Mesenteric fat pad (tissue), 1 donor: ENCODE results near the gene POU6F1. TPM values are rescaled to one million over a fixed set of nuclear protein-coding genes. Genes with fewer than 3 reads are reported as not detected.

Source experiments
- DNase-seq: peaks from one replicate; pipeline ENCODE4 v3.0.0-alpha.2; 2020; ENCODE audit warnings: low spot score
- total RNA-seq: library from RNA; stranded (reverse); fragmentation: NEBNext Ultra II Directional; extraction: Animal tissue kit (Norgen Biotek cat#: 25700); gene quantifications from one replicate; pipeline ENCODE4 v1.2.1, GENCODE V29; 2021
- donor health status: DM: yes; HTN: yes; CAD: no.

The POU6F1 gene
- total RNA-seq, 1 donor from 2014 or later, result 14.8 TPM

DNA sequence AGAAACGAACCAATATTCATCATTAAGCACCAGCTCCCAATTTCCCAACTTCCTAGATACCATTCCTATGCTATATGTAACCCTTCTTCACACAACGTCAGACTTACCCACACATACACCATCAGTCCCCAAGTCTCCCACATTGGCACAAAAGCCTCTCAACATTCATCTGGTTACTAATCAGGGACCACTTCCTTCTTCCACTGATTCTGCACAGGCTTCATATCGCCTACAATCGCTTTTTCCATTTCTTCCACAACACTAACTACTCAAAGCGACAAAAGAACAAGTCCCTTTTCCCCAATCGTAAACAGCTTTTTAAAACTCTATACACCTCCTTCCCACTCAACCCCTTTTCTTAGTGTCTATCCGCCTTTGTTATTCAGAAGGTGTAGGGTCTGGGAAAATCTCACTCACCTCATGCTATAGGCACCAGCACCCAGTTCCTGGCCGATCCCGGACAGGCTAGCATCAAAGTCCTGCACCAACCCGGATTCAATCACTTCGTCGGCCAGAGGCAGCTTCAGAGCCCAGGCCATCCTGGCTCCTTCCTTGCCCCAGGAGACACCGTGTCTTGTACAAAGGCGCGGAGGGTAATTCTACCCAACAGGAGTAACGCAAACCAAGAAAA, 45.9 kb downstream of the POU6F1 start:
- no peak for DNase-seq

DNA sequence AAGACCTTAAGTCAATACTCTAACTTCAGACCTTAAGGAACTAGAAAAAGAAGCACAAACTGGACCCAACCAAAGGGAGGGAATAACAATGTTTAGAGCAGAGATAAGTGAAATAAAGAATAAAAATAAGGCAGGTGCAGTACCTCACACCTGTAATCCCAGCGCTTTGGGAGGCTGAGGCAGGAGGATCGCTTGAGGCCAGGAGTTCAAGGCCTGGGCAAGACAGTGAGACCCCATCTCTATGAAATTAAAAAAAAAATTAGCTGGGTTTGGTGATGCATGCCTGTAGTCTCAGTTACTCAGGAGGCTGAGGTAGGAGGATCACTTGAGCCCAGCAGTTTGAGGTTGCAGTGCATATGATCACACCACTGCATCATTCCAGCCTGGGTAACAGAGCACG, 54.1 kb downstream of the POU6F1 start:
- DNase-seq, result no peak

DNA sequence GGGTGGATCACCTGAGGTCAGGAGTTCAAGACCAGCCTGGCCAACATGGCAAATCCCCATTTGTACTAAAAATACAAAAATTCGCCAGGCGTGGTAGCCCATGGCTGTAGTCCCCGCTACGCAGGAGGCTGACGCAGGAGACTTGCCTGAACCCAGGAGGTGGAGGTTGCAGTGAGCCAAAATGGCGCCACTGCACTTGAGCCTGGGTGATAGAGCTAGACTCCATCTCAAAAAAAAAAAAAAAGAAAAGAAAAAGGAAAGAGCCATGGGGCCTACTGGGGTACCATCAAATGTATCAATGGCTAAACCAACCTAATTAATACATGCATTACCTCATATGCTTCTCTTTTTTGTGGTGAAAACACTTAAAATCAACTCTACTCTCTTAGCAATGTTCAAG, 55.6 kb downstream of the POU6F1 start:
- no peak for DNase-seq

DNA sequence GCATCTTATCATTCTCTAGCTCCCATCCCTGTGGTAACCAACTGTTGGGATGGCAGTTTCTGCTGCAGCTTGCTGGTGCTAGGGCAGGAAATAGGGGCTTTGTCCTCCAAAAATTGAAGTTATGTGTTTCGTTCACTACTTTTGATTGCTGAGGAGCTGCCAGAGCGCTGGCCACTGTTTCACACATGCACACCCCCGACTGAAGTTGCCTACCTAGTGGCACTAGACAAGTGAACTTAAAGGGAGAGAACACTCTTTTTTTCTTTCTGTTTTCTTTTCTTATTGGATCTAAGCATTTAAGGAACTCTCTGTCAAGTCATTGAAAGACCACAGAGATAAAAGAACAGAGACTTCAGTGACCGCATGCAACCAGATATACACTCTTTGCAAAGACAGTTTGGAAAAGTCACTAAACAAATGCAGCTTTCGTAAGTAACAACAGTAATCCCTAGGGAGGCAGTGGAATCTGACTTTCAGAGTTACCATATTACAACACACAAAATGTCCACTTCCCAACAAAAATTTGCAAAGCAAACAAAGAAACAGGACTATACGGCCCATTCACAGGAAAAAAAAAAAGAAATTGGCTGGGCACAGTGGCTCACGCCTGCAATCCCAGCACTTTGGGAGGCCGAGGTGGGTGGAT, 56.9 kb downstream of the POU6F1 start:
- DNase-seq, result no peak

DNA sequence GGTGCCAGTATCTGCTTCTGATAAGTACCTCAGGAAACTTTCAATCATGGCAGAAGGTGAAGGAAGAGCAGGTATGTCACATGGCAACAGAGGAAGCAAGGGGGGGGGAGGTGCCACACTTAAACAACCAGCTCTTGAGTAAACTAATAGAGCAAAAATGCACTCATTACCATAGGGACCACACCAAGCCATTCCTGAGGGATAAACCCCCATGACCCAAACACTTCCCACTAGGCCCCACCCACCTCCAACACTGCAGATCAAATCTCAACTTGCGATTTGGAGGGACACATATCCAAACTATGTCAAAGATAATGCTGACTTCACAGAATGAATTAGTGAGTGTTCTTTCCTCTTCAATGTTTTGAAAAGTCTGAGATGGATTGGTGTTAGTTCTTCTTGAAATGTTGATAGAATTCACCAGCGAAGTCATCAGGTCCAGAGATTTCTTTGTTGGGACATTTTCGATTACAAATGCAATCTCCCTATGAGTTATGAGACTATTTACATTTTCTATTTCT, 61.6 kb downstream of the POU6F1 start:
- no peak for DNase-seq

DNA sequence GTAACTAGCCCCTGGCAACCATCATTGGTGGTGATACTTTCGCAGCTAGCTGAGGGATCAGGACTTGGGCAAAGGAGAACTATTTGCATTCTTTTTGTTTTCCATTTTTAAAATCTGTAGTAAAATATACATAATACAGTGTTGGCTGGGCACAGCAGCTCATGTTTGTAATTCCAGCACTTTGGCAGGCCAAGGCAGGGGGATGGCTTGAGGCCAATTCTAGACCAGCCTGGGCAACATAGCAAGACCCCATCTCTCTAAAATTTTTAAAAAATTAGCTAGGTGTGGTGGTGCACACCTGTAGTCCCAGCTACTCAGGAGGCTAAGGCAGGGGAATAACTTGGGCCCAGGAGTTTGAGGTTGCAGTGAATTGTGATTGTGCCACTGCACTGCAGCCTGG, 64.9 kb downstream of the POU6F1 start:
- DNase-seq, result no peak

DNA sequence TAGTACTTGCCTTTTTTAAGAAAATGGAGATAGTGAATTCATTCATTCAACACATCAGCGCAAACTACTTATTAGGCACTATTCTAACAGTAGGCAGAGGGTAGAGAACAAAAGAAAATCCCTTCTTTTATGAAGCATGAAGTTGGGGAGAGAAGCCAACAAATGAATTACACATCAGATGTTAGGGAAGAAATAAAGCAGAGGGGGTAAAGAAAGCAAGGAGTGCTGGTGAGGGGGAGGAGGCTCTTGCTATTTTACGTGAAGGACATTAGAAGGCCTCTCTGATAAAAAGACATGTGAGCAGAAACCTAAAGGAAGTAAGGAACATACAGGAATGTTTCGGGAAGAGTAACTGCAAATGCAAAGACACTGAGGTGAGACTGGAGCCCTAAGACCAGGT, 67.1 kb downstream of the POU6F1 start:
- no peak for DNase-seq

DNA sequence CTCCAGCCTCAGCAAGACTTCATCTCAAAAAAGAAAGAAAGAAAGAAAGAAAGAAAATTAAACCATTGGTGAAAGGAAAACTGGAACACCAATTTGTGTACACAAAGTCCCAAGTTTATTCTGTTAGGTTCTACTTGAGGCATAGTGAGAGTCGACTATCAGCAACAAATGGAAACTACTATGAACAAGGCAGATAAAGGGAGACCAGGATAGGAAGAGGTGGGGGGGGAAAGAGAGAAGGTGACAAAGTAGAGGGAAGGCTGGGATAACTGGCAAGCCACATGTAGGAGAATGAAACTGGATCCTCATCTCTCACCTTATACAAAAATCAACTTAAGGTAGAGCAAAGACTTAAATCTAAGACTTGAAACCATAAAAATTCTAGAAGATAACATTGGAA, 70.6 kb downstream of the POU6F1 start:
- DNase-seq, result no peak

DNA sequence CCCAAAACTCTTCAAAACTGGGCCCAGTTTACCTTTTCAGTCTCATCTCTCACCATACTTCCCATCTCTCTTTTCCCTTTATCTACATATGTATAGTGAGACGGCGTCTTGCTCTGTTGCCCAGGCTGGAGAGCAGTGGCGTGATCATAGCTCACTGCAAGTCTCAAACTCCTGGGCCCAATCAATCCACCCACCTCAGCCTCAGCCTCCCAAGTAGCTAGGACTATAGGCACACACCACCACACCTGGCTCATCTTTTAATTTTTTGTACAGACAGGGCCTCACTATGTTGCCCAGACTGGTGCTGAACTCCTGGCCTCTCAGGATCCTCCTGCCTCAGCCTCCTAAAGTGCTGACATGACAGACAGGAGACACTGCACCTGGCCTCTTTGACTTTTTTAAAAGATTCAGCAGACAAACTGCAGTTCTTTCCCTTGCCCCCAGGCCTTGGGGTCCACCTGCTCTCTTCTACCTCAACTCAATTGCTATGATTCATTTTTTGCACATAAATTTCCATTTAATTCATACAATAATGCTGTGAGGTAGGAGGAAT, 78.5 kb downstream of the POU6F1 start:
- DNase-seq, result no peak

Other genes with a start within 250 kb of the POU6F1 start
- gene SLC11A2, start 191.7 kb downstream of the POU6F1 start, total RNA-seq, result 72.0 TPM
- 49.1 TPM for gene LETMD1, start 169.7 kb downstream of the POU6F1 start, total RNA-seq
- 33.6 TPM for gene CSRNP2, start 134.5 kb downstream of the POU6F1 start, total RNA-seq
- gene TFCP2, start 44.9 kb downstream of the POU6F1 start, total RNA-seq, result 21.9 TPM
- 159 TPM for gene DAZAP2, start 20.8 kb upstream of the POU6F1 start, total RNA-seq
- 10.1 TPM for gene SMAGP, start 52.4 kb upstream of the POU6F1 start, total RNA-seq
- gene BIN2, start 106.1 kb upstream of the POU6F1 start, total RNA-seq, result 14.4 TPM
- gene CELA1, start 128.6 kb upstream of the POU6F1 start, total RNA-seq, result not detected
- gene GALNT6, start 173.3 kb upstream of the POU6F1 start, total RNA-seq, result 8.3 TPM
- 0.90 TPM for gene SLC4A8, start 206.8 kb upstream of the POU6F1 start, total RNA-seq